Activated naive CD4-positive, alpha-beta T cell treated with Interleukin-2 at 50 U/mL for 16 hours (primary cell): Measurements from ENCODE around the gene FRY.

Experiments
- DNase-seq: peaks from one replicate; pipeline ENCODE4 v3.0.0-alpha.2; 2020

The FRY gene

GRCh38 chr13:32136061-32136460 is 104.5 kb downstream of the FRY start:
- no peak for DNase-seq

- DNase-seq, result no peak
These were observed 105.1 kb downstream of the FRY start for GRCh38 chr13:32136716-32137115.

- DNase-seq, result no peak
These were observed 107.7 kb downstream of the FRY start for GRCh38 chr13:32139251-32139650.

GRCh38 chr13:32140109-32140508 is 108.5 kb downstream of the FRY start:
- DNase-seq, result no peak

- no peak for DNase-seq
These were observed 109.9 kb downstream of the FRY start for GRCh38 chr13:32141462-32141861.

- no peak for DNase-seq
These were observed 110.5 kb downstream of the FRY start for GRCh38 chr13:32142115-32142514.

- DNase-seq, result no peak
These were observed 111.4 kb downstream of the FRY start for GRCh38 chr13:32142956-32143375.

GRCh38 chr13:32147193-32147592 is 115.6 kb downstream of the FRY start:
- DNase-seq, result no peak

- DNase-seq, result no peak
These were observed 116.4 kb downstream of the FRY start for GRCh38 chr13:32147976-32148375.

GRCh38 chr13:32150239-32150638 is 118.7 kb downstream of the FRY start:
- DNase-seq, result no peak

- DNase-seq, result no peak
These were observed 119.2 kb downstream of the FRY start for GRCh38 chr13:32150794-32151193.

GRCh38 chr13:32151240-32151639 is 119.7 kb downstream of the FRY start:
- DNase-seq, result no peak

GRCh38 chr13:32153056-32153455 is 121.5 kb downstream of the FRY start:
- no peak for DNase-seq

GRCh38 chr13:32159137-32159869 is 127.7 kb downstream of the FRY start:
- DNase-seq, result no peak

GRCh38 chr13:32162395-32163005 is 130.9 kb downstream of the FRY start:
- DNase-seq, result no peak

- DNase-seq, result no peak
These were observed 133.2 kb downstream of the FRY start for GRCh38 chr13:32164622-32165268.

GRCh38 chr13:32165796-32166195 is 134.2 kb downstream of the FRY start:
- no peak for DNase-seq

GRCh38 chr13:32168131-32168530 is 136.6 kb downstream of the FRY start:
- DNase-seq, result no peak

GRCh38 chr13:32170841-32171240 is 139.3 kb downstream of the FRY start:
- no peak for DNase-seq

GRCh38 chr13:32173881-32174280 is 142.3 kb downstream of the FRY start:
- no peak for DNase-seq

GRCh38 chr13:32174366-32174765 is 142.8 kb downstream of the FRY start:
- DNase-seq, result no peak

GRCh38 chr13:32175307-32175706 is 143.7 kb downstream of the FRY start:
- DNase-seq, result no peak

- DNase-seq, result no peak
These were observed 144.4 kb downstream of the FRY start for GRCh38 chr13:32175943-32176342.

- DNase-seq, result no peak
These were observed 145.1 kb downstream of the FRY start for GRCh38 chr13:32176696-32177095.
